NOMO-1 (cell line): ENCODE measurements around the gene GAK.

Experiments
- DNase-seq, 2 experiments: peaks; one replicate each; lab custom pipeline; 2025; ENCODE audit not compliant: unreplicated experiment in 2 of 2; lab: John Stamatoyannopoulos, UW

GAK gene

DNA sequence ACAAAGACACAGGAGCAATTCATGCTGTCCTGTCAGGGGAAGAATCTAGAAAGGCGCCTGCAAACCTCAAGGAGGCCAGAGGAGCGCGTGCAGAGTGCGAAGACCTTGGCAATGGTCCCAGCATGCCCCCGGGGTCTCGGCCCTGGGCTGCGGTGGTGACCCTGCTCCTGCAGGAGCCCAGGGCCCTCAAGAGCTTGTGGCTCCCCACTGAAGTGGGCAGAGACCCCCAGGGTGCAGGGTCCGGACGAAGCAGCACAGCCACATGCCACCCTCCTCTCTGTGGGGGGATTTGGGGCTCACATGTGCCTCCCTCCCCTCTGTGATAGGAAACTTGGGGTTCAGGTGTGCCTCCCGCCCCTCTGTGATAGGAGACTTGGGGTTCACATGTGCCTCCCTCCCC lies 39.3 kb downstream of the GAK start:
- no peak for DNase-seq

DNA sequence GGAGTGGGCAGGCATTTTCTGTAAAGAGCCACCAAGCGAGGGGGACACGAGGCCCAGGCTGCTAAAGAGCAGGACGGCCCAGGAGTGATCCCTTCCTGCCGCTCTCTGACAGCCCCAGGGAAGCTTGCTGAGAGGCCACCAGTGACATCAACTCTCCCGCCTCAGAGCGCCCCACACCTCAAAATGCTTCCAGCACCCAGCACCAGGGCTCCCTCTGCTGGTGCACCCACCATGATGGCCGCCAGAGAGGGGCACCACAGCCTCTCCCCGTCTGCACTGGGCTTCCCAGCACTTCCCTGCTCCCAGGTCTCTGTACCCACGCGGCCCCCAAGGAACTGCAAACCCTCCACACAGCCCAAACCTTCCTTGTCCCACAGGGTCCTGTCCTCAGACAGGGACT lies 40.4 kb downstream of the GAK start:
- DNase-seq = no peak

DNA sequence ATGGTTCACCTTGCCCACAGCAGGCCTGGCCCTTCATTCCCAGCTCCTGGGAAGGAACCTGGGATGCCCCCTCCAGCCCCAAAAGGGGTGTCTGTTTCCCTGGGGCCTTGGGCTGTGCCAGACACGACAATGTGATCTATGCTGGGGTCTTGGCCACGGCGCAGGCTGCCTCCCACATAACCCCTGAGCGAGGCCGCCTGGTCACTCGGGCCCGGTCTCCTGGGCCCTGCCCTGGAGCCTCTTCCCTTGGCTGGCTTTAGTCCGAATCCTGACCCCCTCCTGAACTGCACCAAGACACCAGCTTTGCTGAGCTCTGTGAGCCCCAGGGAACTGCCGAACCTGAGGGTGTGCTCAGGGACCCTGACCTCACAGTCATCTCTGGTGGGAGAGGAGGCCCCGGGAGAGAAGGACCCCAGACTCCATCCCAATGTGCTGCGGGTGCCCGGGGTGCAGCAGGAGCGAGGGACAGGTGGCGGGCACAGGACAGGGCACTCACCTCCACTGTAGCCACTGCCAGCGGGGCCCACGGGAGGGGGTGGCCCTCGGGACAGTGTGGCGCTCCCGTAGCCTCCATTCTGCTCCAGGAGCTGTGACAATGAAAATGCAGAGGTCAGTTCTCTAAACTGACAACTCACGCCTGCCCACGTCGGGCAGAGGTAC lies 42.0 kb downstream of the GAK start:
- no peak for DNase-seq

DNA sequence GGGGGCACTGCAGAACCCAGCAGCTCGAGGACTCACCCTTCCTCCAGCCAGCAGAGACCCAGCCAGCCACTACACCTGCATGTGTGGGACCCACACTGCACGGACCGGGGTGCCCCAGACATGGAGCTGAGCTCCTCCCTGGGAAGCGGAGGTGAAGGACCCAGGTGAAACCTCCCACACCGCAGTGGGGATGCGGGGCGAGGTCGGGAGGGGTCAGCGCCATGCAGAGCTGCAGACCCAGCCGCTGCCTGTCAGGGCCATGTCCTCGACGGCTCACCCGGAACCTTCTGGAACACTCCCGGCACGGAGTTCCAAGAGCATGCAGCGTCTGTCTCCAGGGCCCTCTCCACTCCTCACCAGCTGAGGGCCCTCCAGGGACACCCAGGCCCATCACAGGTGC lies 42.6 kb downstream of the GAK start:
- no peak for DNase-seq

DNA sequence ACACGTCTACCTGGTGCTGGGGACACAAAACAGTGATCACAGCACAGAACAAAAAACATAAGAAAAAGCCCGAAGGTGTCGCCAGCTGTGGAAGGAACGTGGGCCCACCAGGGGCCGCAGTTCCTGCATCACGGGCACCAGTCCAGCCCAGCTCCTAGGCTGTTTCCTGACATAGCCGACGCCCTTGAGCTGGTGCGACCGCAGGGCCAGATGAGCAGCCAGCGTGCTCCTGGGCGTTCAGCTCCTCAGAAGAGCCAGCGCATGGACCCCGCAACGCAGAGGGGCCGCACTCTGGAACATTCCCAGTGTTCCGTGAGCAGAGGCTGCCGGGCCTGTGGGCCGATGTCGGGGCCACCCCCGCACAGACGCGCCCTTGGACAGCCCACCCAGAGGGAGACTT lies 44.1 kb downstream of the GAK start:
- DNase-seq = no peak

DNA sequence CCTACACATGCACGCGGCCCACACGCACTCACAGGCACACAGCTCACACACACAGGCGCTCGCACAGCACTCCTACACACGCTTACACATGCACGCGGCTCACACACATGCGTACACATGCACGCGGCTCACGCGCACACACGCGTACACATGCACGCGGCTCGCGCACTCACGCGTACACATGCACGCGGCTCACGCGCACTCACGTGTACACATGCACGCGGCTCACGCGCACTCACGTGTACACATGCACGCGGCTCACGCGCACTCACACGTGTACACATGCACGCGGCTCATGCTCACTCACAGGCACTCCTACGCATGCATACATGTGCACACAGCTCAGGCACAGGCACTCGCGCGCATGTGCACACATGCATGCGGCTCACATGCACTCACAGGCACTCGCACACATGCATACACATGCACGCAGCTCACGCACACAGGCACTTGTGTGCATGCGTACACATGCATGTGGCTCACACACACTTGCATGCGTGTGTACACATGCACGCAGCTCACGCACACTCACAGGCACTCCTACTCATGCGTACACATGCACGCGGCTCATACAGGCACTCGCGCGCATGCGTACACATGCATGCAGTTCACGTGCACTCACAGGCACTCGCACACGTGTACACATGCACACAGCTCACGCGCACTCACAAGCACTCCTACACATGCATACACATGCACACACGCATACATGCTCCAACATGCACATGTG lies 44.9 kb downstream of the GAK start:
- no peak for DNase-seq

DNA sequence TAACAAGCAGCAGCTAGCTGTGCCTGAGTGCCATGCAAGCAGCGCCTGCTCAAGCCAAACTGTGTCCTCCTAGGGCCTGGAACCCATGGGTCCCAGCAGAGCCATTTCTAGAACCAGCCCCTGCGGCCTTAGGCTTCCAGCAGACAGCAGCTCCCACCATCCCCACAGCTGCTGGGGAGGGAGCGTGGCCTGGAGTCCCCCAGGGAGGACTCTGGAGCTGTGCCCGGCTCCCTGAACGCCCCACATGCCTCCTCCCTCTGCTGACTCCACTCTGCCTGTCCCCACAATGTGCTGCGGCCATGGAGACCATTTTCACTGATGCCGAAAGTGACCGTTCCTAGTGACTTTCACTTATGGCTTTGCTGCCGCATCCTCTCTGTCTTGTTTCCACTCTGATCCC lies 45.9 kb downstream of the GAK start:
- DNase-seq = no peak

DNA sequence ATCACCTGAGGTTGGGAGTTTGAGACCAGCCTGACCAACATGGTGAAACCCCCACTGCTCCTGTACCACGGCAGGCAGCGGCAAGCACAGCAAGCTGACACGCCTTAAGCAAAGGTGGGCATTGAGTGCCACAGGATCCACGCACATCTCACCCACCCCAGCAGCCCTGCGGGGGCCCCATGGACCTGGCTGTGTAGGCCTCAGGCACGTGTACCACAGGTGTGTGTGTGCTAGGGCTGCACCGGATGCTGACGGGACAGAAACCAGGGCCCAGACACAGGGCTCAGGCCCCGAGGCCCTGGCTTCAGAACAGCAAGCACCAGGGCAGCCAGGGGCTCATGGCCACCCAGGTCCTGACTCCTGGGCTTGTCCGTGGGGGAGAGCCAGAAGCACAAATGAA lies 46.8 kb downstream of the GAK start:
- no peak for DNase-seq

DNA sequence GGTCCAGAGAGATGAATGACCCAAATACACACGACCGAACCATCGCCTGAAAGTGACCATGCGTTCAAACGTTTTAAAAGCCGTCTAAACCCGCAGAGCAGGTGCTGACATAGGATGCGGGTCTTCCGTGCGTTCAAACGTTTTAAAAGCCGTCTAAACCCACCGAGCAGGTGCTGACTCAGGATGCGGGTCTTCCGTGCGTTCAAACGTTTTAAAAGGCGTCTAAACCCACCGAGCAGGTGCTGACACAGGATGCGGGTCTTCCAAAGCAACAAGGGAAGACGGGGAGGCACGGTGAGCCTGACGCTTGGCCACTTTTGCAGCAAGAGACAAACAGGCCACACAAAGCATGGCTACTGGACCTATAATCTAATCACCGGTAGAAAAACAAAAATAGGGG lies 47.2 kb downstream of the GAK start:
- no peak for DNase-seq

DNA sequence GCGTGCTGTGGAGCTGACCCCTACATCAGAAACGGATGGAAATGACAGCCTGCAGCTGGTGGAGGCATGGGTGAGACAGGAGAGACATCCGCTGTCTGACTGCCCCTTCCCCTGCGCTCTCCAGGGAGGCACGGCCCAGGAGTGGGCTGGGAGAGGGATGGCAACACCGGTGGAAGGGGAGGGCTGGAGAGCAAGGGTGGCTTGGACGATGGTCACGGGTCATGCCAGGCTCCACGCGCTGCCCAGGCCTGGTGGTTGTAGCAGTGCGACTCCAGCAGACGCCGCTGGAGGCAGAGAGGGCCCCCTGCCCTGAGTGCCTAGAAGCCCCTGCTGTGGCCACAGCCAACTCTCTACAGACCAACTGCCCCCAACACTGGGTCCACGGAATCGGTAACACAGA lies 47.9 kb downstream of the GAK start:
- DNase-seq = no peak

DNA sequence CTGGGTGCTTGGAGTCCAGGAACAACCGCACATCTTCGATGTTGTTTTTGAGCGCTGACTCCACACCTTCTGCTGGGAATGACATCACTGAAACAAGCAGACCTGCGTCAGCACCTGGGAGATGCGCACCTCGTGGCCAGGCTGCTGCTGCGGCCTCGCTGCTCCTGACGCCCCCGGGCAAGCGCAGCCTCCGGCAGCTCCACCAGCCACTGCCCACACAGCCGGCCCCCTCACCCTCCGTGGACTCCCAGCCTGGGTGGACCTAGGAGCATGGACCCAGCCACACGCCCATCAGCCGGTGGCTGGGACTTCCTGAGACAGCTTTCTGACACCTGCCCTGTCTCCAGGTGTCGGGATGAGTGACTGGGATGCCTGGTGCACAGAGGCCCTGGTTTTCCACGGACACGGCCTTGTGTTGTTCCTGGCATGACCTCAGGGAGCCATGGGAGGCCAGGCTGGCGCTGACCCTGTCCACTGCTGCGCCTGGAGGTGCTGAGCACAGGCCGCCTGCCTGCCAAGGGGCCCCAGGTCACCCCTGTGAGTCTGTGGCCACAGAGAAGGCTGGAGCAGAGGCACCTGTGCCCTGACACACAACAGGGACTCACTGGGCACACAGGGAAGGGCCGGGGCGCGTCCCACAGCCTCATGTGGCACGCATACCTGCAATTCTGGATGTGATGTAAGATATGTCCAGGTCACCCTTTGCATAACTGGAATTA lies 48.6 kb downstream of the GAK start:
- no peak for DNase-seq

DNA sequence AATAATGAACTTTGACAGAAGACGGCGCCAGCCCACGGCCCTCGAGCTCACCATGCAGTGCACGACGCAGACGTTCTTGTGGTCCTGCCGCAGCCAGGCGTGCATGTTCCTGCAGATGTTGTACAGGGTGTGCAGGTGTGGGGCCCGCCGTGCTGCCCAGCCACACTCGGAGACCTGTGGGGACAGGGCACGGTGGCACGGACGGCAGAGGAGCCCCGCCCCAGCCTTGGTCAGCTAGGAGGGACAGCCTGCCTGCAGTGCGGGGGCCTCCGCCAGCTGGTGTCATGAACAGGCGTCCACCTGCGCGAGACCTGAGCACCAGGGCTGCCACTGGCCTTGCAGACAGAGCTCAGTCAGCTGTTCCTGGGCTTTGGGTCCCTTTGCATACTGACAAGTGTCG lies 49.5 kb downstream of the GAK start:
- no peak for DNase-seq

DNA sequence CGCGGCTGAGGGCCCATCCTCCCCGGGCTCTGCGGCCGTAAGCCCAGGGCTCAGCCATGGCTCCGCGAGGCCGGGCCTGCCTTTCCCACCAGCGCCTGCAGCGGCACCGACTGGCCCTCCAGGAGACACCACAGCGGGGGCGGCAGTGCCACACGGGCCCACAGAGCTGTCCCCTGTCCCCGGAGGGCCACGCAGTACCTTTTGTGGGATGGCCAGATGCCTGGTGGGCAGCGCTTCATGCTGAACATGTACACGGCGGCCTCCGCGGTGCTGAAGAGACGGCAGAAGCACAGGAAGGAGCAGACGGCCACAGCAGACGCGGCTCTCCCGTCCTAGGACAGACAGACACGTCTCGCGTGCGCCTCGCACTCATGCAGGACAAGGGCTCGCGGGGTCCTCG lies 50.4 kb downstream of the GAK start:
- no peak for DNase-seq

DNA sequence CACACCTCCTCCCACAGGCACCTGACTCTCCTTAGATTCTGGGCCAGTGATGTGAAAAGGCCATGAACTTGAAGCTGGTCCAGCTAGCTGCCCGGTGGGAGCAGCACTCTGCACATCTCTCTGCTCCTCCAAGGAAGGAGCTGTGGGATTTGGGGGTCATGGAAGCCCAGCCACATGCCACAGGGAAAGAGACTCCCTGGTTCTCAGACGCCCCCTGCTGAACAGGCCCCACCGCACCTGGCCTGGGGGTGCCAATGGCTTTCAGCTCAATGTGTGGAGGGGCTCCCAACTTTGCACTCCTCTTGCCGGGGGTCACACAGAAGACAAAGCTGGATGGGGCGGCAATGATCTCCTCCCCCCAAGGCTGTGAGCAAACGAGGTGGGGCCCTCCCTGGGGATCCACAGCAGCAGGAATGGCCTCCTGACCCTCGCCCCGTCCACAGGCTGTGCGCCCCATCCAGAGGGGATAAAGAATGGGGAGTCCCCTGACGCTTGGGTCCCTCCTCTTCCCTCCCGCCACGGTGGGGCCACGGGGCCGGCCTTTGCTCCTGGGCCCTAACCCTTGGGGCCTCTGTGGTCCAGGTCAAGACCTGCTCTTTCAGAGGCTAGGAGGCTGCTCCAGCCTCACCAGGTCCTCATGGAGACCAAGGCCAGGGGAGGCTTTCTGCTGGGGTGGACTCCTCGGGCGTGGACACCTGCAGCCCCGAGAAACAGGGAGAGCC lies 51.3 kb downstream of the GAK start:
- DNase-seq = no peak

DNA sequence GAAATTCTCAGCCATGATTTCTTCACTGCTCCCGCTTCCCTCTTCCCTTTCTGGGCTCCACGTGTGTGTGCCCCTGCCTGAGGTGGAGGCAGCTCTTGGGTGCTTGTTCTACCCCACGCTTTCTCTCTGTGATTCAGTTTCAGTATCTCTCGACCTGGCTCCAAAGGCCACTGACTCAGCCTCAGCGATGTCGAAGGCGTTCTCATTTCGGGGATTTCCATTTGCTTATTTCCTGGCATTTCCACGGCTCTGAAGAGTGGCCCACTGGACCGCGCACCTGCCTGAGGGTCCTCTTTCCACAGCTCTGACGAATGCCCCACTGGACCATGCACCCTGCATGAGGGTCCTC lies 52.4 kb downstream of the GAK start:
- DNase-seq = no peak

DNA sequence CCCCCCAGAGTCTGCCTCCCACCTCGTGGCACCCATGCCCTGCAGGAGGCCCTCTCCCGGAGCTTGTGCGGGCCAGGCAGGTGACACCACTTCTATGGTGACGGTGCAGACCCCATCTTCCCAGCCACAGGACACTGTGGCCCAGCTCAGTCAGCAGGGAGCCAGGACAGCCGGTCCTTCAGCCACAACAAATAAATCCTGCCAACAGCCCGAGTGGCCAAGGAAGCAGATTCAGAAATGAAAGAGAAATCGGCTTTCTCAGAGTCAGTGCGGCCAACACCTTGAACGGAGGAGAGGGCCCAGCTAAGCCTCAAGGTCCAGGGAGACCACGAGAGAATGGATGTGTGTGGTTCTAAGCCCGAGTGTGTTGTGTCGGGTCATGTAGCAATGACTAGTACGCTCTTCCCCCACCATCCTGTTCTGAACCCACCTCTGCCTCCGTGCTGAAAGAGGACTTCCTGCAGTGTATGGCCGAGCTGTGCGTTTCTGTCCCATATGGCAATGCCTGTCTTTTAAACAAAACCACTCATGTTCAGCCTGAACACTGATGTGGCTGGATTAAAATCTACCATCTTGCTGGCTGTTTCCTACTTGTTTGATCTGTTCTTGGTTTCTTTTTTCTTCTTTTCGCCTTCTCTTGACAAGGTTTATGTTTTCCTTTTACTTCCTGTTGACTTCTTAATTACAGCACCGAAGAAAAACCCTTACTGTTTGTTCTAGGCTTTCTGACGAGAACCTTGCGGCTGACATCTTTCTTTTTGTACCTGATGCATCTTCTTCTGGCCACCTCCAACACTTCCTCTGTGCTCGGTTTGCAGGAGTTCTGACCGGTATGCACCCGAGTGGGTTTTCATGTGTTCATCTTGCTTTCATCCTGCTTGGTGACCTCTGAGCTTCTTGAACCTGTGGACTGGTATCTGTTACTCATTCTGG lies 53.1 kb downstream of the GAK start:
- DNase-seq = no peak

DNA sequence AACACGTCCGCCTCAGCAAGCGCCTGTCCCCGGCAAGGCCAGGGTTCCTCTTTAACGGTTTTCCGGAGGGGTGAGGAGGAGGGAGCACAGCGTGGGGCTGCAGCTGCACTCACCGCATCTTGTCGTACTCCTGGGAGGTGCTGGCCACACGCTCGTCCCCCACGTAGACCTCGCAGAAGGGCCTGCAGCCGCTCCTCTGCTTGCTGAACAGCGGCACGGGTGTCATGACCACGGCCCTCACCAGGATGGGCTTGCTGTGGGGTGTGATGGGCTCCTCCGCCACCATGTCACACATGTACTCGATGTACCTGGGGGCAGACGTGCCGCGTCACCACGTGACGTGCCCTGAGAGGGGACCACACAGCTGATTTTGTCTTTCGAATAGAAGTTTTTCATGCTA lies 54.6 kb downstream of the GAK start:
- no peak for DNase-seq

DNA sequence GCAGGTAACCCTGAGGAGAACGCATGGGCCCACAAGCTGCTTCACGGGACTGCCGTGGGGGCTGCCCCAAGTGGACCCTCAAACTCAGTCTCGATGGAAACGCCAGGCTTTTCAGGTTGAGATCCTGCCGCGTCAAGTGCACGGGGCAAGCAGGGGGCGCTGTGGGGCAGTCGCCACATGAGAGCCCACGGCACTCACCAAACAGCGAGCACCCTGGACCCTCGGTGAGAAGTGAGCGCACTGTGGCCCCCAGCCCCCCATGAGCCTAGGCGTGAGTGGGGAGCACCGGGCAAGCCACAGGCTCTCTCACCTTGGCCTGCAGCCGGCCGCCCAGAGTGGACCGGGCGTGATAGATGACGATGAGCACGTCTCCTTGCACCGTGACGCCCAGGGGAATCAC lies 55.3 kb downstream of the GAK start:
- no peak for DNase-seq

DNA sequence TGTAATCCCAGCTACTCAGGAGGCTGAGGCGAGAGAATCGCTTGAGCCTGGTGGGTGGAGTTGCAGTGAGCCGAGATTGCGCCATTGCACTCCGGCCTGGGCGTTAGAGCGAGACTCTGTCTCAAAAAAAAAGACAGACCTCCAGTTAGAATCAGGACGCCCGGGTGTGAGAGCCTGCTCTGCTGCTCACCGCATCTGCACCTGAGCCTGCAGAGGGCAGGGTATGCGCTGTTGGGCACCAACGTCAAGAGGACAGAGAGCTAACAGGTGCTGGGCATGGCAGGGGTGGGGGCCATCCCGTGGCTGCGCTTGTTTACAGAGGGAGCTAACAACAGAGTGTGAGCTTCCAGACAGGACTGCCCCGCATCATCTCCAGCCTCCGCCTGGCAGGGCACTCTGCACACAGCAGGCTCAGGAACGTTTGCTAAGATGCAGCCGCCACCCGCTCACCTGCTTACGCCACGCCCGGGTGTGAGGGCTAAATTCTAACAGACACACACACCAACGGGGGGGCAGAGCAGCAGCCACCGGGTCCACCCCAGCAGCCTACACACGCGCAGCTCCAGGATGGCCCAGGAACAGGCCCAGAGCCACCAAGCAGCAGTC lies 56.2 kb downstream of the GAK start:
- DNase-seq = no peak
